ENCODE measurements around the gene ITLN1. TPM values are rescaled to one million over a fixed set of nuclear protein-coding genes. Genes with fewer than 3 reads are reported as not detected.

Gene ITLN1
- polyA plus RNA-seq, 1 donor (not counting 4 experiments of a cell fraction or from before 2014, with no cell fraction given), result not detected

DNA sequence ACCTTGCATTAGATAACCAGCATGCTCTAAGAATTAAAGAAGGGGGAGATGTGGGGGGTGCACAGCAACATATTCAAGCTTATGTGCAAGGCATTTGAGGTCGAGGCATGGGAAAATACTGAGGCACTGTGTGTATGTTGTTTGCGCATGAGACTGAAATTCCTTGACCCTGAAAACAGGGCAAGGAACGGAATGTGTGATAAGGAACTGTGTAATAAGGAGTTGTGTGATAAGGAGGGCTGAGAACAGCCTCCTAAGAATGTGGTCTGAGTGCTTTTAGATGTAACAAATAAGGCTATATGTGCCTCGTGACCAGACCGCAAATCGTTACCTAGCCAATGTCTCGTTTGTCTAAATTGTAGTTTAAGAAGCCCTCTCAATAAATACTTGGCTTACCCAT lies 26.5 kb upstream of the ITLN1 start:
- Histone ChIP-seq H3K9me3 (ENCODE audit: control insufficient read depth, low read depth, low read length) (no peaks in the 10 kb centered on the region), H3K36me3 (ENCODE audit: control insufficient read depth in 2 of 2, extremely low read depth in 1 of 2, insufficient read depth in 2 of 2, low read length in 2 of 2) (no peaks in the 10 kb centered on the region), H3K79me2 (ENCODE audit: control insufficient read depth, insufficient read depth, low read length) (no peaks in the 10 kb centered on the region), H3K27me3 (ENCODE audit: control insufficient read depth, extremely low read depth, insufficient read depth, low read length) (peaks cover 2% of the 10 kb centered on the region), H3K27ac (ENCODE audit: control insufficient read depth, insufficient read depth, low read length) (no peak overlapping the region), H3K4me1 (ENCODE audit: control insufficient read depth, extremely low read depth, insufficient read depth, low read length) (no peaks in the 10 kb centered on the region), H3K9me1 (ENCODE audit: control insufficient read depth, extremely low read depth, insufficient read depth, low read length) (no peaks in the 10 kb centered on the region), H2AFZ (ENCODE audit: control insufficient read depth, low read length) (no peak overlapping the region), H4K20me1 (ENCODE audit: control insufficient read depth, extremely low read depth, insufficient read depth, low read length) (no peaks in the 10 kb centered on the region), H3K9ac (ENCODE audit: control insufficient read depth, extremely low read depth, insufficient read depth, low read length) (no peak overlapping the region), H3K4me3 (ENCODE audit: control insufficient read depth in 2 of 3, extremely low read depth in 1 of 3, insufficient read depth in 2 of 3, low read depth in 1 of 3, low read length in 3 of 3) (no peak overlapping the region), H3K4me2 (ENCODE audit: control insufficient read depth, extremely low read depth, insufficient read depth, low read depth, low read length) (no peak overlapping the region)
- dilution Hi-C loops (cut with MboI; ENCODE audit: extremely low pct_ligation_motif_present, low sequenced_read_pairs), result no loop called here
- TF ChIP-seq CTCF (optimal IDR thresholded peaks at IDR 0.05 in 1 of 3, IDR thresholded peaks at IDR 0.05 in 1 of 3, conservative IDR thresholded peaks at IDR 0.05 in 1 of 3; ENCODE audit: extremely low read depth in 1 of 3, insufficient read depth in 2 of 3, low read length in 3 of 3) (no peak), EZH2 (IDR thresholded peaks at IDR 0.05; ENCODE audit: low read length) (no peak)
- DNase-seq (ENCODE audit: low read depth, low spot score) (no peak), FAIRE-seq (no peak)

DNA sequence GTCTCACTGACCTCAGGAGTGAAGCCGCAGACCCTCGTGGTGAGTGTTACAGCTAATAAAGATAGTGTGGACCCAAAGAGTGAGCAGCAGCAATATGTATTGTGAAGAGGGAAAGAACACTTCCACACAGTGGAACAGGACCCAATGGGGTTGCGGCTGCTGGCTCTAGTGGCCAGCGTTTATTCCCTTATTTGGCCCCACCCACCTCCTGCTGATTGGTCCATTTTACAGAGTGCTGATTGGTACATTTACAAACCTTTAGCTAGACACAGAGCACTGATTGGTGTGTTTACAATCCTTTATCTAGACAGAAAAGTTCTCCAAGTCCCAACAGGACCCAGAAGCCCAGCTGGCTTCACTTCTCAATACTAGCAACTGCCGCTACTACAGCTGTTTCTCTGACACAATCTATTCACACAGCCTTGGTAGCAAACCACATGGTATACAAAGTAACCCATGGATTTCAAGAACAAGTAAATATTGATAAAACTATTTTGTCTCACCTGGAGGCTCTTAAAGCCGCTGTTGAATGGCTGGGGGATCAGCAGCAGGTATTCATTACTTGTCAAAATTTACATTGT lies 25.3 kb upstream of the ITLN1 start:
- no peak overlapping the region for H3K4me2 ChIP-seq (ENCODE audit: control insufficient read depth, extremely low read depth, insufficient read depth, low read depth, low read length)
- H3K9me3 ChIP-seq (ENCODE audit: control insufficient read depth, low read depth, low read length), result no peaks in the 10 kb centered on the region
- H3K27me3 ChIP-seq (ENCODE audit: control insufficient read depth, extremely low read depth, insufficient read depth, low read length), result no peaks in the 10 kb centered on the region
- dilution Hi-C loops (cut with MboI; ENCODE audit: extremely low pct_ligation_motif_present, low sequenced_read_pairs), result no loop called here
- no peaks in the 10 kb centered on the region for H3K4me1 ChIP-seq (ENCODE audit: control insufficient read depth, extremely low read depth, insufficient read depth, low read length)
- TF ChIP-seq EZH2 (IDR thresholded peaks at IDR 0.05; ENCODE audit: low read length) (no peak), CTCF (optimal IDR thresholded peaks at IDR 0.05 in 1 of 3, IDR thresholded peaks at IDR 0.05 in 1 of 3, conservative IDR thresholded peaks at IDR 0.05 in 1 of 3; ENCODE audit: extremely low read depth in 1 of 3, insufficient read depth in 2 of 3, low read length in 3 of 3) (no peak)
- H3K36me3 ChIP-seq (ENCODE audit: control insufficient read depth in 2 of 2, extremely low read depth in 1 of 2, insufficient read depth in 2 of 2, low read length in 2 of 2), result no peaks in the 10 kb centered on the region
- no peak overlapping the region for H3K27ac ChIP-seq (ENCODE audit: control insufficient read depth, insufficient read depth, low read length)
- H3K79me2 ChIP-seq (ENCODE audit: control insufficient read depth, insufficient read depth, low read length), result no peaks in the 10 kb centered on the region
- H3K9ac ChIP-seq (ENCODE audit: control insufficient read depth, extremely low read depth, insufficient read depth, low read length), result no peak overlapping the region
- no peak for DNase-seq (ENCODE audit: low read depth, low spot score)
- no peak overlapping the region for H2AFZ ChIP-seq (ENCODE audit: control insufficient read depth, low read length)
- no peak overlapping the region for H3K4me3 ChIP-seq (ENCODE audit: control insufficient read depth in 2 of 3, extremely low read depth in 1 of 3, insufficient read depth in 2 of 3, low read depth in 1 of 3, low read length in 3 of 3)
- H3K9me1 ChIP-seq (ENCODE audit: control insufficient read depth, extremely low read depth, insufficient read depth, low read length), result no peaks in the 10 kb centered on the region
- no peak for FAIRE-seq
- H4K20me1 ChIP-seq (ENCODE audit: control insufficient read depth, extremely low read depth, insufficient read depth, low read length), result no peaks in the 10 kb centered on the region

Data from keratinocyte (primary cell).